Ovary (tissue), 9 donors: ENCODE measurements around the gene PBX1. TPM values are rescaled to one million over a fixed set of nuclear protein-coding genes. Genes with fewer than 3 reads are reported as not detected.

Source experiments
- DNase-seq, 5 donors: peaks; one replicate each; pipeline ENCODE4 v3.0.0-alpha.2; 2019 to 2020
- H3K27ac ChIP-seq, 2 donors: fragments of 200-600 bp; one replicate each; pipeline versions ENCODE4 v1.5.1 to v1.8.0; 2019 to 2022
- H3K27me3 ChIP-seq: fragments of 200-600 bp; one replicate; pipeline ENCODE4 v1.8.0; 2022
- H3K36me3 ChIP-seq: fragments of 200-600 bp; sonication (generic); one replicate; pipeline ENCODE4 v1.5.1; 2019
- H3K4me1 ChIP-seq: one replicate; pipeline ENCODE4 v1.8.1; 2013; ENCODE audit warnings: mild to moderate bottlenecking, moderate library complexity; ENCODE audit not compliant: insufficient read depth
- H3K4me3 ChIP-seq: fragments of 200-600 bp; sonication (generic); one replicate; pipeline ENCODE4 v1.5.1; 2017
- H3K9me3 ChIP-seq, 2 donors: fragments of 200-600 bp in 1 of 2; sonication (generic) in 1 of 2; one replicate each; pipeline versions ENCODE4 v1.5.1 to v1.8.1; 2013 to 2019; ENCODE audit warnings: mild to moderate bottlenecking in 1 of 2, moderate library complexity in 1 of 2
- CTCF ChIP-seq, 3 donors: fragments of 450-650 bp in 2 of 3; fragments of 200-600 bp in 1 of 3; IDR thresholded peaks; one replicate each; pipeline versions ENCODE4 v1.5.1 to v1.8.0; 2016 to 2022; ENCODE audit warnings: antibody characterized with exemption in 3 of 3, mild to moderate bottlenecking in 1 of 3
- EP300 ChIP-seq: sonication (generic); formaldehyde crosslinking; IDR thresholded peaks from one replicate; pipeline ENCODE4 v1.6.1; 2017; ENCODE audit warnings: antibody characterized with exemption
- POLR2A ChIP-seq: fragments of 450-650 bp; IDR thresholded peaks from one replicate; pipeline ENCODE4 v1.6.1; 2017; ENCODE audit warnings: antibody characterized with exemption, mild to moderate bottlenecking, moderate library complexity
- WGBS, 3 donors: extraction: QIAGEN DNeasy Blood & Tissue Kit in 1 of 3; methylation state at CpG; one replicate each; pipeline versions ENCODE4 v1.1.5 to v1.1.7; 2013 to 2017; 5-methylcytosine and 5-hydroxymethylcytosine counted together
- intact Hi-C, 4 donors: fragments of 100-400 bp; cut with DNase I; formaldehyde crosslinking; loops; one replicate each; pipeline versions ENCODE4 v1.11.0 to v1.15.1; 2022 to 2023
- polyA plus RNA-seq, 2 donors: library from polyadenylated mRNA; stranded (reverse); fragments of 200-250 nt in 1 of 2; fragments of 350-450 nt in 1 of 2; fragmentation: Illumina TruSeq in 1 of 2; extraction: RNeasy Lipid Tissue Mini Kit (QIAGEN cat#74804) in 1 of 2; gene quantifications; one replicate each; pipeline ENCODE4 v1.2.3, GENCODE V29; 2013 to 2014
- small RNA-seq: library from RNA; depleted of rRNA; stranded (forward); fragments of <200 nt; gene quantifications from one replicate; pipeline ENCODE3, GENCODE V24; 2016
- total RNA-seq, 7 donors: library from RNA; depleted of rRNA in 2 of 7; stranded (reverse); fragments of >200 nt in 2 of 7; fragmentation: NEBNext Ultra II Directional in 3 of 7; extraction: Animal tissue kit (Norgen Biotek cat#: 25700) in 3 of 7; gene quantifications; one replicate each; pipeline versions ENCODE4 v1.1.0 to v1.2.4, GENCODE V29; 2016 to 2023
- donor health status: DM: no; HTN: no; CAD: no; lungs with moderate emphysema.
- donor health status: DM: no; HTN: no; CAD: no.
- donor health status: Bipolar disorder and iron deficiency.
- donor health status: DM: yes; HTN: yes; CAD: no.
- donor health status: DM: no; HTN: no; CAD: no.
- donor health status: DM: yes; HTN: yes; CAD: no.

The PBX1 gene
- total and polyA plus RNA-seq, 9 donors: 43.7 to 220 (median 142) TPM

- DNase-seq: no peak
- H3K4me1 ChIP-seq: no peaks in the 10 kb centered on the region
- no peaks in the 10 kb centered on the region for H3K9me3 ChIP-seq
- no peaks in the 10 kb centered on the region for H3K27me3 ChIP-seq
- H3K36me3 ChIP-seq: no peaks in the 10 kb centered on the region
- intact Hi-C loops: no loop called here
- TF ChIP-seq CTCF (IDR thresholded peaks at IDR 0.05) (no peak), POLR2A (no peak), EP300 (no peak)
- WGBS, 3 donors: 96 to 98% (median 96%) methylated on average over 1 of the region's 1 CpG
- H3K4me3 ChIP-seq: no peak overlapping the region
- no peak overlapping the region for H3K27ac ChIP-seq
These were observed 327.1 kb downstream of the PBX1 start for GRCh38 chr1:164886101-164886500.

DNA sequence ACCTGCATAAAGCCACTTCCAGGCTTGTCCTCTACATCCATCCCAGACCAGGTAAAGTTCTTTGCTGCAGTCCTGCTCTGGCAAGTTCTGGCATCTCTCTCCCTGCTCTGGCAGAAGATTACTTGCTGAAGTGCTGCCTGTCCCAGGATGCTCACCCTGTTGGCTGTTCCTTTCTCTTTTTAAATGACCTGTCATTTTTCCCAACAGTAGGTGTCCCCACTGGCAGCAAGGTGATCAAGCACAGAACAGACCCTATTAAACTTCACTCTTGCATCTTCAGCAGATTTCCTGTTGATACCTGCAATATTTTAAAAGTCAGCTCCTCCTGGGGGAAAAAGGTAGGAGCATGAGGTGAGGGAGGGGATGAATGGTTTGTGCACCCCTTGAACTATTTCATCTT, 332.6 kb downstream of the PBX1 start:
- H3K9me3 ChIP-seq: no peaks in the 10 kb centered on the region
- no peaks in the 10 kb centered on the region for H3K27me3 ChIP-seq
- intact Hi-C loops: no loop called here
- DNase-seq: no peak
- no peaks in the 10 kb centered on the region for H3K4me1 ChIP-seq
- no peak overlapping the region for H3K4me3 ChIP-seq
- no peak overlapping the region for H3K27ac ChIP-seq
- no peak for TF ChIP-seq CTCF (IDR thresholded peaks at IDR 0.05)
- TF ChIP-seq POLR2A: no peak
- no peak for TF ChIP-seq EP300
- no peaks in the 10 kb centered on the region for H3K36me3 ChIP-seq

- Histone ChIP-seq H3K4me1 (no peaks in the 10 kb centered on the region), H3K27me3 (no peaks in the 10 kb centered on the region), H3K36me3 (no peaks in the 10 kb centered on the region), H3K4me3 (no peak overlapping the region), H3K9me3 (no peaks in the 10 kb centered on the region), H3K27ac (no peak overlapping the region)
- DNase-seq: no peak
- whole genome bisulfite sequencing, 3 donors: 63 to 73% (median 72%) methylated on average over 8 of the region's 8 CpGs
- intact Hi-C loops: no loop called here
- no peak for TF ChIP-seq EP300
- no peak for TF ChIP-seq POLR2A
- no peak for TF ChIP-seq CTCF (IDR thresholded peaks at IDR 0.05)
These were observed 336.3 kb downstream of the PBX1 start for GRCh38 chr1:164895026-164895912.

DNA sequence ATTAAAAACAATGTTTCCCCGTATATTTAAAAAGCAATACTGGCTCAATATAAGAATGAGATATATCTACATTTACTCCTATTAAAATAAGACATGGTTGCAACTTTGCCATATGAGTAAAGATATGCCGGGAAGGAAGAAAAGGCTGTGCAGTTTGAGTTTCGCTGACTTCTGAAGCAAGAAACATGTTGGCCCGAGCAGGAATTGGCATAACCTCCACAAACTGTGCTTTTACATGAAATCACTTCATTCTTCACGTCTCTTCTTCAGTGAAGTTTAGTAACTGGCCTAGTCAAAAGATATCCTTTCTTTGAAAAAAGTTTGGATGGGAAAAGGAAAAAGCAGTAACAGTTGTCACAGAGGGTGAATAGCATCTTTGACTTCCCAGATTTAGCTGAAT, 342.0 kb downstream of the PBX1 start:
- WGBS, 3 donors: 59 to 68% (median 64%) methylated on average over 5 of the region's 5 CpGs
- H3K4me1 ChIP-seq: no peaks in the 10 kb centered on the region
- intact Hi-C loops: no loop called here
- H3K27ac ChIP-seq: no peak overlapping the region
- no peaks in the 10 kb centered on the region for H3K9me3 ChIP-seq
- TF ChIP-seq CTCF (IDR thresholded peaks at IDR 0.05) (no peak), POLR2A (no peak), EP300 (no peak)
- no peaks in the 10 kb centered on the region for H3K36me3 ChIP-seq
- no peaks in the 10 kb centered on the region for H3K27me3 ChIP-seq
- no peak overlapping the region for H3K4me3 ChIP-seq
- DNase-seq: no peak

Small RNAs within 50 kb of the gene (small RNA-seq; reads per million reads assigned to genes)
- gene RF00017: not detected
- not detected for gene RF00019
- not detected for gene RNU6-171P
